ENCODE data around the gene NR2F1.

- TF ChIP-seq CTCF (IDR thresholded peaks at IDR 0.05) (no peak), POLR2A (IDR thresholded peaks at IDR 0.05) (no peak)
These were observed 11.7 kb upstream of the NR2F1 start for GRCh38 chr5:93571114-93571949.

All from thyroid gland (tissue), 4 donors.